HepG2 (cell line): ENCODE results near the gene AQP9. TPM values are rescaled to one million over a fixed set of nuclear protein-coding genes. Genes with fewer than 3 reads are reported as not detected.
"Not testable (repeated sequence)": the region's sequence is repeated elsewhere in the genome, so short reads cannot be mapped to it uniquely, and the experiment has no call there.

ENCODE experiments used
- ATAC-seq: fragments of 200-7000 bp; cut with Tn5 transposase; 3 replicates; pipeline ENCODE4 v1.9.1; 2020; ENCODE audit warnings: mild to moderate bottlenecking, moderate library complexity
- BruUV-seq: library from RNA; stranded (reverse); fragments of 400-500 nt; replicated peaks from 2 replicates; lab custom pipeline; 2021; lab: Mats Ljungman, UMichigan
- CTCF ChIA-PET: fragments of 300-600 bp; formaldehyde crosslinking; extraction: SDS; loops from one replicate; lab custom pipeline; 2021; ENCODE audit warnings: low total read pairs, inconsistent platforms, low intra/inter-chr PET ratio; lab: Yijun Ruan, JAX
- POLR2A ChIA-PET: fragments of 350-600 bp; sonication (Branson Sonifier 250); formaldehyde crosslinking; loops from one replicate; lab custom pipeline; 2020; ENCODE audit warnings: antibody characterized with exemption, inconsistent platforms; lab: Yijun Ruan, JAX
- DNase-seq: peaks from one replicate; pipeline ENCODE4 v3.0.0-alpha.2; 2015; ENCODE audit warnings: low spot score
- FAIRE-seq: peaks from 3 replicates; lab custom pipeline; 2011; peaks lifted over from hg19 to GRCh38; lab: Jason Lieb, UNC
- H2AFZ ChIP-seq: one replicate; pipeline ENCODE4 v1.6.1; 2011; ENCODE audit warnings: low read length, inconsistent platforms
- H3K27ac ChIP-seq: fragments of 300-600 bp; 3 replicates; pipeline ENCODE4 v1.8.0; 2011; ENCODE audit warnings: mixed run types, mild to moderate bottlenecking, mixed read lengths, low read length, inconsistent platforms; ENCODE audit not compliant: insufficient read depth; ENCODE audit errors: extremely low read length
- H3K27me3 ChIP-seq, 2 experiments: fragments of 200-600 bp in 1 of 2; 2 replicates in 1 of 2; 3 replicates in 1 of 2; pipeline versions ENCODE4 v1.6.0 to v1.8.0; 2011; ENCODE audit warnings: low read length in 2 of 2, mild to moderate bottlenecking in 2 of 2, moderate library complexity in 2 of 2, inconsistent platforms in 1 of 2; ENCODE audit not compliant: insufficient read depth in 2 of 2, control insufficient read depth in 1 of 2
- H3K36me3 ChIP-seq, 2 experiments: fragments of 200-600 bp in 1 of 2; replicated peaks in 1 of 2; 2 replicates in 1 of 2; 3 replicates in 1 of 2; pipeline versions ENCODE4 v1.5.1 to v1.8.0; 2011; ENCODE audit warnings: low read length in 2 of 2, inconsistent platforms in 1 of 2; ENCODE audit not compliant: insufficient read depth in 2 of 2, control insufficient read depth in 1 of 2
- H3K4me1 ChIP-seq: 2 replicates; pipeline ENCODE4 v1.5.1; 2012; ENCODE audit warnings: low read length, inconsistent platforms; ENCODE audit not compliant: insufficient read depth
- H3K4me2 ChIP-seq: 2 replicates; pipeline ENCODE4 v1.6.0; 2011; ENCODE audit warnings: low read depth, low read length, inconsistent platforms
- H3K4me3 ChIP-seq, 3 experiments: fragments of 200-600 bp in 1 of 3; sonication (generic), shearing (Covaris generic) in 1 of 3; replicated peaks in 1 of 3; 2 replicates each; pipeline ENCODE4 v1.5.1; 2011 to 2016; ENCODE audit warnings: low read length in 3 of 3, inconsistent platforms in 2 of 3, low read depth in 2 of 3, mild to moderate bottlenecking in 2 of 3, control low read depth in 1 of 3, mixed read lengths in 1 of 3; ENCODE audit not compliant: insufficient read depth in 1 of 3
- H3K79me2 ChIP-seq: one replicate; pipeline ENCODE4 v1.6.1; 2011; ENCODE audit warnings: low read length, inconsistent platforms; ENCODE audit not compliant: insufficient read depth
- H3K9ac ChIP-seq: 2 replicates; pipeline ENCODE4 v1.6.0; 2011; ENCODE audit warnings: mild to moderate bottlenecking, low read depth, low read length, inconsistent platforms; ENCODE audit not compliant: insufficient read depth
- H3K9me3 ChIP-seq: 2 replicates; pipeline ENCODE4 v1.5.1; 2012; ENCODE audit warnings: mild to moderate bottlenecking, low read length
- H4K20me1 ChIP-seq: 2 replicates; pipeline ENCODE4 v1.6.0; 2011; ENCODE audit warnings: inconsistent platforms, mild to moderate bottlenecking, low read length, moderate library complexity; ENCODE audit not compliant: insufficient read depth
- BRF2 ChIP-seq: sonication (generic); formaldehyde crosslinking; IDR thresholded peaks from 2 replicates; pipeline ENCODE4 v1.8.1; 2022; ENCODE audit warnings: mild to moderate bottlenecking, missing genetic modification reagents
- DPF2 ChIP-seq: sonication (generic); formaldehyde crosslinking; IDR thresholded peaks from 2 replicates; pipeline ENCODE4 v1.4.0; 2020; ENCODE audit warnings: mild to moderate bottlenecking, low read depth, missing genetic modification reagents, borderline replicate concordance
- IKZF4 ChIP-seq: sonication (generic); formaldehyde crosslinking; IDR thresholded peaks from 2 replicates; pipeline ENCODE4 v1.5.1; 2020; ENCODE audit warnings: borderline replicate concordance, mild to moderate bottlenecking, low read depth, missing genetic modification reagents; ENCODE audit errors: not compliant biosample characterization
- JDP2 ChIP-seq: sonication (generic); formaldehyde crosslinking; IDR thresholded peaks from 2 replicates; pipeline ENCODE4 v1.8.1; 2022; ENCODE audit warnings: missing genetic modification reagents, borderline replicate concordance
- KAT7 ChIP-seq: IDR thresholded peaks from 2 replicates; pipeline ENCODE4 v1.6.1; 2018; ENCODE audit warnings: borderline replicate concordance, missing compliant biosample characterization
- NFKBIZ ChIP-seq: IDR thresholded peaks from 2 replicates; pipeline ENCODE4 v1.6.1; 2018; ENCODE audit warnings: missing genetic modification reagents, missing compliant biosample characterization
- PHF21A ChIP-seq: sonication (generic); formaldehyde crosslinking; IDR thresholded peaks from 2 replicates; pipeline ENCODE4 v1.5.0; 2020; ENCODE audit warnings: mild to moderate bottlenecking, missing genetic modification reagents
- STAT5B ChIP-seq: sonication (generic); formaldehyde crosslinking; IDR thresholded peaks from 2 replicates; pipeline ENCODE4 v1.4.0; 2020; ENCODE audit warnings: missing genetic modification reagents
- ZBTB42 ChIP-seq: sonication (generic); formaldehyde crosslinking; IDR thresholded peaks from 2 replicates; pipeline ENCODE4 v1.5.0; 2020; ENCODE audit warnings: mild to moderate bottlenecking, missing genetic modification reagents
- ZNF232 ChIP-seq: sonication (generic); formaldehyde crosslinking; IDR thresholded peaks from 2 replicates; pipeline ENCODE4 v1.4.0; 2020; ENCODE audit warnings: missing genetic modification reagents, borderline replicate concordance
- ZNF282 ChIP-seq: fragments of 450-650 bp; IDR thresholded peaks from 2 replicates; pipeline ENCODE4 v1.6.1; 2018; ENCODE audit not compliant: partially characterized antibody
- ZNF292 ChIP-seq: sonication (generic); formaldehyde crosslinking; IDR thresholded peaks from 2 replicates; pipeline ENCODE4 v1.8.1; 2022; ENCODE audit warnings: mild to moderate bottlenecking, low read depth, missing genetic modification reagents, borderline replicate concordance
- ZNF496 ChIP-seq: sonication (generic); formaldehyde crosslinking; IDR thresholded peaks from 2 replicates; pipeline ENCODE4 v1.8.1; 2023; ENCODE audit warnings: mild to moderate bottlenecking, moderate library complexity, missing genetic modification reagents; ENCODE audit not compliant: insufficient replicate concordance
- ZNF704 ChIP-seq: sonication (generic); formaldehyde crosslinking; IDR thresholded peaks from 2 replicates; pipeline ENCODE4 v1.8.1; 2023; ENCODE audit warnings: mild to moderate bottlenecking, inconsistent platforms, moderate library complexity, missing genetic modification reagents, borderline replicate concordance
- ZNF749 ChIP-seq: sonication (generic); formaldehyde crosslinking; IDR thresholded peaks from 2 replicates; pipeline ENCODE4 v1.8.0; 2022; ENCODE audit warnings: mild to moderate bottlenecking, missing genetic modification reagents, moderate library complexity, borderline replicate concordance
- WGBS: methylation state at CpG from one replicate; pipeline ENCODE4 v1.1.6; 2017; ENCODE audit warnings: low lambda C conversion rate; 5-methylcytosine and 5-hydroxymethylcytosine counted together
- in situ Hi-C: cut with HindIII; loops from 2 replicates; pipeline ENCODE4 v1.10.0; 2017; ENCODE audit warnings: low pct_unique_long_range_greater_than_20kb; ENCODE audit not compliant: extremely low pct_ligation_motif_present
- intact Hi-C: fragments of 100-400 bp; cut with micrococcal nuclease; formaldehyde crosslinking; loops from one replicate; pipeline ENCODE4 v1.10.0; 2022; ENCODE audit not compliant: unreplicated experiment
- polyA plus RNA-seq, 8 experiments: library from polyadenylated mRNA; depleted of rRNA in 3 of 8; stranded (reverse) in 7 of 8; unstranded in 1 of 8; fragments of >200 nt; fragmentation: Illumina TruSeq in 4 of 8; extraction: Trizol in 4 of 8; gene quantifications; 2 replicates each; pipeline versions ENCODE4 v1.2.1 to v1.2.3, GENCODE V29; 2011 to 2016; ENCODE audit warnings: low read depth in 4 of 8, missing spikeins in 1 of 8, mixed read lengths in 1 of 8; ENCODE audit not compliant: insufficient read depth in 1 of 8
- total RNA-seq, 5 experiments: library from RNA; depleted of rRNA; stranded (reverse); fragments of >200 nt; fragmentation: Illumina TruSeq; extraction: Trizol; gene quantifications; 2 replicates each; pipeline ENCODE4 v1.2.3, GENCODE V29; 2016; ENCODE audit warnings: low read depth in 1 of 5

Gene AQP9
- total and polyA plus RNA-seq, 2 of the 13 experiments (the other 11 are each of a cell fraction or from before 2014, with no cell fraction given) = not detected

GRCh38 chr15:58206151-58206550, 68.0 kb downstream of the AQP9 start:
- DNase-seq (no peak), FAIRE-seq (no peak), ATAC-seq (no peak)
- no TSS peak for BruUV-seq
- Histone ChIP-seq H3K27ac (no peak overlapping the region), H3K4me1 (no peaks in the 10 kb centered on the region), H3K79me2 (no peaks in the 10 kb centered on the region), H2AFZ (no peak overlapping the region), H3K9ac (no peak overlapping the region), H3K4me2 (no peak overlapping the region), H4K20me1 (no peaks in the 10 kb centered on the region), H3K4me3 (no peak overlapping the region), H3K36me3 (no peaks in the 10 kb centered on the region), H3K9me3 (no peaks in the 10 kb centered on the region), H3K27me3 (no peaks in the 10 kb centered on the region)
- WGBS = 69% methylated on average over 9 of the region's 9 CpGs
- TF ChIP-seq NFKBIZ (CRISPR knock-in tag) = no peak
- no peak for TF ChIP-seq STAT5B
- no peak for TF ChIP-seq ZNF496 (CRISPR knock-in tag)
- TF ChIP-seq ZNF292 (CRISPR knock-in tag) = no peak
- TF ChIP-seq ZNF704 = no peak
- TF ChIP-seq ZNF282 = no peak
- TF ChIP-seq ZNF232 (CRISPR knock-in tag) = no peak
- TF ChIP-seq PHF21A (CRISPR knock-in tag) = no peak
- TF ChIP-seq IKZF4 (CRISPR knock-in tag) = no peak
- TF ChIP-seq ZNF749 (CRISPR knock-in tag) = no peak
- TF ChIP-seq JDP2 (CRISPR knock-in tag) = no peak
- no peak for TF ChIP-seq DPF2 (CRISPR knock-in tag)
- no peak for TF ChIP-seq BRF2 (CRISPR knock-in tag)
- TF ChIP-seq ZBTB42 (CRISPR knock-in tag) = no peak
- TF ChIP-seq KAT7 (CRISPR knock-in tag) = no peak
- intact Hi-C loops = no loop called here
- ChIA-PET CTCF (no interaction called here), POLR2A (no interaction called here)
- in situ Hi-C loops = no loop called here

- WGBS = 62% methylated on average over 6 of the region's 6 CpGs
- CTCF ChIA-PET, FAIRE-seq, H3K27ac ChIP-seq, H3K27me3 ChIP-seq, POLR2A ChIA-PET, H2AFZ ChIP-seq, H3K4me3 ChIP-seq, H3K79me2 ChIP-seq, H3K36me3 ChIP-seq, in situ Hi-C loops, H4K20me1 ChIP-seq, BruUV-seq, intact Hi-C loops, H3K4me2 ChIP-seq, H3K9ac ChIP-seq, ATAC-seq, H3K4me1 ChIP-seq, H3K9me3 ChIP-seq, DNase-seq: not testable (repeated sequence)
Observed at GRCh38 chr15:58208217-58208616, 70.0 kb downstream of the AQP9 start.
